ENCODE data around the gene UBE3C.
"Not testable (repeated sequence)": the region's sequence is repeated elsewhere in the genome, so short reads cannot be mapped to it uniquely, and the experiment has no call there.

The UBE3C gene

GRCh38 chr7:157139810-157140510, 1.2 kb downstream of the UBE3C start:
- Mint-ChIP-seq H3K4me1 (peaks cover 39% of the 10 kb centered on the region), H3K27ac (peak overlapping the region; percentile 70), H3K27me3 (no peaks in the 10 kb centered on the region), H3K9me3 (no peaks in the 10 kb centered on the region), H3K4me3 (peak overlapping the region; percentile 86), H3K36me3 (peaks cover 21% of the 10 kb centered on the region)
- ATAC-seq (ENCODE audit: low read depth) (no peak), DNase-seq (ENCODE audit: low spot score in 2 of 2) (no peak)

- Mint-ChIP-seq H3K4me3 (peak overlapping the region; percentile 86), H3K27ac (peak overlapping the region; percentile 70), H3K9me3 (no peaks in the 10 kb centered on the region), H3K36me3 (peaks cover 21% of the 10 kb centered on the region), H3K4me1 (peaks cover 39% of the 10 kb centered on the region), H3K27me3 (no peaks in the 10 kb centered on the region)
- ATAC-seq (ENCODE audit: low read depth) (no peak), DNase-seq (ENCODE audit: low spot score in 2 of 2) (no peak)
These were observed 1.8 kb downstream of the UBE3C start for GRCh38 chr7:157140511-157140905.

GRCh38 chr7:157141525-157142060, 2.9 kb downstream of the UBE3C start:
- no peak overlapping the region for H3K4me3 Mint-ChIP-seq
- peaks cover 40% of the 10 kb centered on the region for H3K4me1 Mint-ChIP-seq
- no peaks in the 10 kb centered on the region for H3K9me3 Mint-ChIP-seq
- DNase-seq (ENCODE audit: low spot score in 2 of 2): no peak
- H3K36me3 Mint-ChIP-seq: peaks cover 23% of the 10 kb centered on the region
- no peak for ATAC-seq (ENCODE audit: low read depth)
- H3K27ac Mint-ChIP-seq: no peak overlapping the region
- H3K27me3 Mint-ChIP-seq: no peaks in the 10 kb centered on the region

- Mint-ChIP-seq H3K27me3 (no peaks in the 10 kb centered on the region), H3K4me3 (no peak overlapping the region), H3K4me1 (peaks cover 46% of the 10 kb centered on the region), H3K36me3 (peaks cover 30% of the 10 kb centered on the region), H3K9me3 (no peaks in the 10 kb centered on the region), H3K27ac (no peak overlapping the region)
- ATAC-seq (ENCODE audit: low read depth) (no peak), DNase-seq (ENCODE audit: low spot score in 2 of 2) (no peak)
These were observed 5.1 kb downstream of the UBE3C start for GRCh38 chr7:157143788-157144187.

- H3K4me1 Mint-ChIP-seq: peaks cover 29% of the 10 kb centered on the region
- H3K9me3 Mint-ChIP-seq: no peaks in the 10 kb centered on the region
- no peak overlapping the region for H3K27ac Mint-ChIP-seq
- no peak overlapping the region for H3K4me3 Mint-ChIP-seq
- no peaks in the 10 kb centered on the region for H3K27me3 Mint-ChIP-seq
- ATAC-seq (ENCODE audit: low read depth): no peak
- no peak for DNase-seq (ENCODE audit: low spot score in 2 of 2)
- H3K36me3 Mint-ChIP-seq: peaks cover 16% of the 10 kb centered on the region
These were observed 10.6 kb downstream of the UBE3C start for GRCh38 chr7:157149317-157149716.

GRCh38 chr7:157150882-157151281, 12.2 kb downstream of the UBE3C start:
- H3K4me3 Mint-ChIP-seq: no peak overlapping the region
- H3K36me3 Mint-ChIP-seq: peaks cover 13% of the 10 kb centered on the region
- no peak overlapping the region for H3K27ac Mint-ChIP-seq
- DNase-seq (ENCODE audit: low spot score in 2 of 2): no peak
- no peaks in the 10 kb centered on the region for H3K27me3 Mint-ChIP-seq
- no peaks in the 10 kb centered on the region for H3K9me3 Mint-ChIP-seq
- no peak for ATAC-seq (ENCODE audit: low read depth)
- H3K4me1 Mint-ChIP-seq: peaks cover 28% of the 10 kb centered on the region

GRCh38 chr7:157151626-157152339, 13.1 kb downstream of the UBE3C start:
- Mint-ChIP-seq H3K36me3 (peaks cover 11% of the 10 kb centered on the region), H3K27me3 (no peaks in the 10 kb centered on the region), H3K27ac (no peak overlapping the region), H3K9me3 (no peaks in the 10 kb centered on the region), H3K4me3 (no peak overlapping the region), H3K4me1 (peaks cover 24% of the 10 kb centered on the region)
- ATAC-seq (ENCODE audit: low read depth): no peak
- no peak for DNase-seq (ENCODE audit: low spot score in 2 of 2)

- no peaks in the 10 kb centered on the region for H3K27me3 Mint-ChIP-seq
- ATAC-seq (ENCODE audit: low read depth) (no peak), DNase-seq (ENCODE audit: low spot score in 2 of 2) (no peak)
- peaks cover 7% of the 10 kb centered on the region for H3K36me3 Mint-ChIP-seq
- no peak overlapping the region for H3K4me3 Mint-ChIP-seq
- peaks cover 21% of the 10 kb centered on the region for H3K4me1 Mint-ChIP-seq
- no peaks in the 10 kb centered on the region for H3K9me3 Mint-ChIP-seq
- H3K27ac Mint-ChIP-seq: no peak overlapping the region
These were observed 13.7 kb downstream of the UBE3C start for GRCh38 chr7:157152391-157152937.

GRCh38 chr7:157153260-157153659, 14.5 kb downstream of the UBE3C start:
- ATAC-seq (ENCODE audit: low read depth) (no peak), DNase-seq (ENCODE audit: low spot score in 2 of 2) (no peak)
- Mint-ChIP-seq H3K9me3 (no peaks in the 10 kb centered on the region), H3K27me3 (no peaks in the 10 kb centered on the region), H3K27ac (no peak overlapping the region), H3K4me3 (no peak overlapping the region), H3K4me1 (peaks cover 19% of the 10 kb centered on the region), H3K36me3 (peaks cover 4% of the 10 kb centered on the region)

GRCh38 chr7:157155959-157156358, 17.2 kb downstream of the UBE3C start:
- Mint-ChIP-seq H3K27me3 (no peaks in the 10 kb centered on the region), H3K4me3 (no peak overlapping the region)

GRCh38 chr7:157158400-157158799, 19.7 kb downstream of the UBE3C start:
- DNase-seq (ENCODE audit: low spot score in 2 of 2) (no peak), ATAC-seq (ENCODE audit: low read depth) (no peak)
- Mint-ChIP-seq H3K27me3 (no peaks in the 10 kb centered on the region), H3K27ac (no peak overlapping the region), H3K4me3 (no peak overlapping the region), H3K36me3 (peaks cover 3% of the 10 kb centered on the region), H3K4me1 (peaks cover 21% of the 10 kb centered on the region), H3K9me3 (no peaks in the 10 kb centered on the region)

More at GRCh38 chr7:157155959-157156358, 17.2 kb downstream of the UBE3C start:
- peaks cover 6% of the 10 kb centered on the region for H3K36me3 Mint-ChIP-seq
- H3K27ac Mint-ChIP-seq: no peak overlapping the region
- no peaks in the 10 kb centered on the region for H3K9me3 Mint-ChIP-seq
- ATAC-seq (ENCODE audit: low read depth) (no peak), DNase-seq (ENCODE audit: low spot score in 2 of 2) (no peak)
- H3K4me1 Mint-ChIP-seq: peaks cover 30% of the 10 kb centered on the region

- ATAC-seq (ENCODE audit: low read depth); DNase-seq (ENCODE audit: low spot score in 2 of 2); H3K27ac Mint-ChIP-seq; H3K4me3 Mint-ChIP-seq; H3K27me3 Mint-ChIP-seq; H3K9me3 Mint-ChIP-seq: not testable (repeated sequence)
- Mint-ChIP-seq H3K36me3 (peaks cover 14% of the 10 kb centered on the region), H3K4me1 (peaks cover 17% of the 10 kb centered on the region)
These were observed 20.8 kb downstream of the UBE3C start for GRCh38 chr7:157159537-157159936.

GRCh38 chr7:157160433-157160832, 21.7 kb downstream of the UBE3C start:
- no peak for ATAC-seq (ENCODE audit: low read depth)
- Mint-ChIP-seq H3K27ac (no peak overlapping the region), H3K9me3 (peaks cover 3% of the 10 kb centered on the region), H3K4me1 (peaks cover 16% of the 10 kb centered on the region), H3K27me3 (no peaks in the 10 kb centered on the region), H3K36me3 (peaks cover 22% of the 10 kb centered on the region), H3K4me3 (no peak overlapping the region)
- no peak for DNase-seq (ENCODE audit: low spot score in 2 of 2)

- Mint-ChIP-seq H3K4me3 (no peak overlapping the region), H3K27me3 (no peaks in the 10 kb centered on the region), H3K4me1 (peaks cover 2% of the 10 kb centered on the region), H3K36me3 (peaks cover 33% of the 10 kb centered on the region), H3K9me3 (peaks cover 5% of the 10 kb centered on the region), H3K27ac (no peak overlapping the region)
- DNase-seq (ENCODE audit: low spot score in 2 of 2): no peak
- ATAC-seq (ENCODE audit: low read depth): no peak
These were observed 27.3 kb downstream of the UBE3C start for GRCh38 chr7:157165987-157166386.

All from memory B cell (primary cell).